Progenitor cell of endocrine pancreas (in vitro differentiated cells): ENCODE results near the gene BNIP3. TPM values are rescaled to one million over a fixed set of nuclear protein-coding genes. Genes with fewer than 3 reads are reported as not detected.
"Not testable (repeated sequence)": the region's sequence is repeated elsewhere in the genome, so short reads cannot be mapped to it uniquely, and the experiment has no call there.

Source experiments
- DNase-seq: peaks from one replicate; pipeline ENCODE4 v3.0.0; 2021; ENCODE audit warnings: low spot score; ENCODE audit not compliant: unreplicated experiment
- H3K27ac Mint-ChIP-seq: 2 replicates; pipeline ENCODE4 v1.8.0; 2021; ENCODE audit warnings: mild to moderate bottlenecking, moderate library complexity, mixed read lengths
- H3K27me3 Mint-ChIP-seq: 2 replicates; pipeline ENCODE4 v1.8.0; 2021; ENCODE audit warnings: mixed read lengths
- H3K36me3 Mint-ChIP-seq: 2 replicates; pipeline ENCODE4 v1.8.0; 2022; ENCODE audit warnings: mixed read lengths; ENCODE audit not compliant: insufficient read depth
- H3K4me1 Mint-ChIP-seq: 2 replicates; pipeline ENCODE4 v1.8.0; 2021; ENCODE audit warnings: low read depth, mixed read lengths
- H3K4me3 Mint-ChIP-seq: 2 replicates; pipeline ENCODE4 v1.8.0; 2021; ENCODE audit warnings: low read depth, mild to moderate bottlenecking, moderate library complexity, mixed read lengths
- H3K9me3 Mint-ChIP-seq: 2 replicates; pipeline ENCODE4 v1.8.0; 2021; ENCODE audit warnings: low read depth, mixed read lengths
- CTCF ChIP-seq: fragments of 200-600 bp; sonication (generic); IDR thresholded peaks from one replicate; pipeline ENCODE4 v1.5.0; 2021; ENCODE audit warnings: antibody characterized with exemption, mild to moderate bottlenecking; ENCODE audit not compliant: unreplicated experiment
- total RNA-seq: library from RNA; stranded (reverse); gene quantifications from 2 replicates; pipeline ENCODE4 v1.2.1, GENCODE V29; 2021

Gene BNIP3
- total RNA-seq, 1 donor from 2014 or later: 32.4 TPM

GRCh38 chr10:131991726-131992125 is 10.0 kb upstream of the BNIP3 start:
- Mint-ChIP-seq H3K4me1 (peaks cover under 1% of the 10 kb centered on the region), H3K4me3 (no peak overlapping the region), H3K27ac (no peak overlapping the region), H3K9me3 (no peaks in the 10 kb centered on the region), H3K27me3 (peaks cover 12% of the 10 kb centered on the region), H3K36me3 (no peaks in the 10 kb centered on the region)
- TF ChIP-seq CTCF: no peak
- DNase-seq: no peak

DNA sequence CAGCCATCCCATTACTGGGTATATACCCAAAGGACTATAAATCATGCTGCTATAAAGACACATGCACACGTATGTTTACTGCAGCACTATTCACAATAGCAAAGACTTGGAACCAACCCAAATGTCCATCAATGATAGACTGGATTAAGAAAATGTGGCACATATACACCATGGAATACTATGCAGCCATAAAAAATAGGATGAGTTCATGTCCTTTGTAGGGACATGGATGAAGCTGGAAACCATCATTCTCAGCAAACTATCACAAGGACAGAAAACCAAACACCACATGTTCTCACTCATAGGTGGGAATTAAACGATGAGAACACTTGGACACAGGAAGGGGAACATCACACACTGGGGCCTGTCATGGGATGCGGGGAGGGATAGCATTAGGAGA is 6.1 kb upstream of the BNIP3 start:
- not testable (repeated sequence) for DNase-seq, H3K9me3 Mint-ChIP-seq, H3K4me3 Mint-ChIP-seq, H3K36me3 Mint-ChIP-seq, H3K4me1 Mint-ChIP-seq, H3K27ac Mint-ChIP-seq
- peaks cover 21% of the 10 kb centered on the region for H3K27me3 Mint-ChIP-seq

- not testable (repeated sequence) for DNase-seq, H3K4me1 Mint-ChIP-seq, H3K9me3 Mint-ChIP-seq, H3K36me3 Mint-ChIP-seq, H3K27ac Mint-ChIP-seq, H3K4me3 Mint-ChIP-seq
- H3K27me3 Mint-ChIP-seq: peaks cover 19% of the 10 kb centered on the region
Measured at GRCh38 chr10:131987301-131987700, 5.6 kb upstream of the BNIP3 start.

DNA sequence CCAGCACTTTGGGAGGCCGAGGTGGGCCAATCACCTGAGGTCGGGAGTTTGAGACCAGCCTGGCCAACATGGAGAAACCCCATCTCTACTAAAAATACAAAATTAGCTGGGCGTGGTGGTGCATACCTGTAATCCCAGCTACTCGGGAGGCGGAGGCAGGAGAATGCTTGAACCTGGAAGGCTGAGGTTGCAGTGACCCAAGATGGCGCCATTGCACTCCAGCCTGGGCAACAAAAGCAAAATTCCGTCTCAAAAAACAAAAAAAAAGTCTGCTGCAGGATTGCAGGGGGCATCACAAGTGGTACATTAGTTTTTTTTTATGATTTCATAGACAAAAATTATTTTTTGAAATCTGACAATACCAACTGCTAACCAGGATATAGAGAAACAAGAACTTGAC is 5.1 kb upstream of the BNIP3 start:
- H3K36me3 Mint-ChIP-seq, H3K4me3 Mint-ChIP-seq, DNase-seq, H3K4me1 Mint-ChIP-seq, H3K27ac Mint-ChIP-seq, H3K9me3 Mint-ChIP-seq: not testable (repeated sequence)
- H3K27me3 Mint-ChIP-seq: peaks cover 18% of the 10 kb centered on the region

- H3K4me1 Mint-ChIP-seq: peaks cover 13% of the 10 kb centered on the region
- peaks cover 1% of the 10 kb centered on the region for H3K36me3 Mint-ChIP-seq
- peaks cover 4% of the 10 kb centered on the region for H3K9me3 Mint-ChIP-seq
- DNase-seq: no peak
- TF ChIP-seq CTCF: no peak
- H3K27ac Mint-ChIP-seq: no peak overlapping the region
- H3K4me3 Mint-ChIP-seq: peak overlapping the region; percentile 65
- H3K27me3 Mint-ChIP-seq: peaks cover 16% of the 10 kb centered on the region
Measured at GRCh38 chr10:131983780-131984179, 2.1 kb upstream of the BNIP3 start.

DNA sequence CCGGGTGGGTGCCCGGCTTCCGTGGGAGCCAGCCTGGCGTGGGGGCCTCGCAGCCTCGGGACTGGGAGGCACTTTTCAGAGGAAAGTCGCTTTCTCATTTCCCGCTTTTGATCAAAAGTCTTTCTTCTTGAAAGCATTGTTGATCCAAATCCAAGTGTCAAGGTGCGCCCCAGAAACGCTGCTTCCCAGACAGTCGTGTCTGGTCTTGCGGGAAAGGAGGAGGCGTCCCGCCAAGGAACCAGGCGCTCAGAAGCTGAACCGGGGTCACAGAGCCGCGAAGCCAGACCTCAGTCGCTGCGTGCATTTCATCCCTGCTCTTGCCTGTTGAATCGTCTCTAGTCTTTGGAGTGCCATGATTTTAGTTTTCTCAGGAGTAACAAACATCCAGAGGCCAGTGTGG is 1.1 kb upstream of the BNIP3 start:
- H3K9me3 Mint-ChIP-seq: peaks cover 4% of the 10 kb centered on the region
- H3K27ac Mint-ChIP-seq: no peak overlapping the region
- H3K36me3 Mint-ChIP-seq: peaks cover 1% of the 10 kb centered on the region

More for the DNA sequence above, 1.1 kb upstream of the BNIP3 start:
- Mint-ChIP-seq H3K4me1 (peaks cover 21% of the 10 kb centered on the region), H3K4me3 (peak overlapping the region; percentile 65), H3K27me3 (peaks cover 16% of the 10 kb centered on the region)
- no peak for DNase-seq
- no peak for TF ChIP-seq CTCF
